Cardiac muscle cell (in vitro differentiated cells and primary cell): Measurements from ENCODE around the gene RTKN. TPM values are rescaled to one million over a fixed set of nuclear protein-coding genes. Genes with fewer than 3 reads are reported as not detected.

ENCODE experiments used
- DNase-seq, 2 donors: peaks; one replicate each; pipeline versions ENCODE4 v3.0.0 to v3.0.0-alpha.2; 2010 to 2017; ENCODE audit warnings: low read depth in 1 of 2, low spot score in 1 of 2
- H3K27ac ChIP-seq: fragments of 200-600 bp; sonication (generic); 2 replicates; pipeline ENCODE4 v1.5.1; 2016
- H3K27me3 ChIP-seq: fragments of 200-600 bp; sonication (generic); 2 replicates; pipeline ENCODE4 v1.6.0; 2016; ENCODE audit warnings: control low read depth
- H3K36me3 ChIP-seq: fragments of 200-600 bp; sonication (generic); 2 replicates; pipeline ENCODE4 v1.5.1; 2016; ENCODE audit warnings: control low read depth
- H3K4me1 ChIP-seq: fragments of 200-600 bp; sonication (generic); 2 replicates; pipeline ENCODE4 v1.8.1; 2017; ENCODE audit warnings: low read depth, mild to moderate bottlenecking, mixed run types
- H3K4me3 ChIP-seq: fragments of 200-600 bp; sonication (generic); 2 replicates; pipeline ENCODE4 v1.5.1; 2016; ENCODE audit warnings: mild to moderate bottlenecking
- H3K9me3 ChIP-seq: fragments of 200-600 bp; sonication (generic); 2 replicates; pipeline ENCODE4 v1.5.1; 2017; ENCODE audit warnings: low read depth, mild to moderate bottlenecking, control low read depth
- polyA plus RNA-seq: library from polyadenylated mRNA; unstranded; fragments of >200 nt; fragmentation: Nextera tagmentation; extraction: Ambion mirVana; gene quantifications from 2 replicates; pipeline ENCODE4 v1.2.1, GENCODE V29; 2016
- total RNA-seq: library from RNA; depleted of rRNA; stranded (reverse); fragments of >200 nt; gene quantifications from 2 replicates; pipeline ENCODE4 v1.2.3, GENCODE V29; 2016
- TF ChIP-seq, protein P1 (sequence below): IDR thresholded peaks from 2 replicates; pipeline ENCODE4 v1.5.1; 2012; ENCODE audit warnings: low read depth, mild to moderate bottlenecking, low read length

Gene RTKN
- total and polyA plus RNA-seq, 2 experiments from 2014 or later, result 53.3 to 61.7 TPM

DNA sequence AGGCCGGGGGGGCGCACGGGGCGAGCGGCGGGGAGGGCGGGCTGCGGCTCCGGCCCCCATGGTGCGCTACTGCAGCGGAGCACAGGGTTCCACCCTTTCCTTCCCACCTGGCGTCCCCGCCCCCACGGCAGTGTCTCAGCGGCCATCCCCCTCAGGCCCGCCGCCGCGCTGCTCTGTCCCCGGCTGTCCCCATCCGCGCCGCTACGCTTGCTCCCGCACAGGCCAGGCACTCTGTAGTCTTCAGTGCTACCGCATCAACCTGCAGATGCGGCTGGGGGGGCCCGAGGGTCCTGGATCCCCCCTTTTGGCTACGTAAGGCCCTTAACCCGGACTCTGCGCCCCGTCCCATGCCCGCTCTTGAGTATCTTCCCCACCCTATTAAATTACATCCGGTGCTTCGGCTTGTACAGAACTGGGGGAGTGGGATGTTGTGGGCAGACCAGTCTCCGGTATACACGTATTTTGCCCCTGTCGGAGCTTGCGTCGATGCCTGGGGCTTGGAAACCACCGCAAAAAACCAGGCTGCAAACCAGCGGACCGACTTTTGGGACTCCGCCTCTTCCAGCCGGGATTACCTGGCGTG, 15.9 kb upstream of the RTKN start:
- H3K4me1 ChIP-seq, result peaks cover 5% of the 10 kb centered on the region
- H3K9me3 ChIP-seq, result no peaks in the 10 kb centered on the region
- no peaks in the 10 kb centered on the region for H3K27me3 ChIP-seq
- peak overlapping the region; percentile 88 for H3K27ac ChIP-seq
- H3K36me3 ChIP-seq, result peaks cover 7% of the 10 kb centered on the region
- TF ChIP-seq, protein P1, sequence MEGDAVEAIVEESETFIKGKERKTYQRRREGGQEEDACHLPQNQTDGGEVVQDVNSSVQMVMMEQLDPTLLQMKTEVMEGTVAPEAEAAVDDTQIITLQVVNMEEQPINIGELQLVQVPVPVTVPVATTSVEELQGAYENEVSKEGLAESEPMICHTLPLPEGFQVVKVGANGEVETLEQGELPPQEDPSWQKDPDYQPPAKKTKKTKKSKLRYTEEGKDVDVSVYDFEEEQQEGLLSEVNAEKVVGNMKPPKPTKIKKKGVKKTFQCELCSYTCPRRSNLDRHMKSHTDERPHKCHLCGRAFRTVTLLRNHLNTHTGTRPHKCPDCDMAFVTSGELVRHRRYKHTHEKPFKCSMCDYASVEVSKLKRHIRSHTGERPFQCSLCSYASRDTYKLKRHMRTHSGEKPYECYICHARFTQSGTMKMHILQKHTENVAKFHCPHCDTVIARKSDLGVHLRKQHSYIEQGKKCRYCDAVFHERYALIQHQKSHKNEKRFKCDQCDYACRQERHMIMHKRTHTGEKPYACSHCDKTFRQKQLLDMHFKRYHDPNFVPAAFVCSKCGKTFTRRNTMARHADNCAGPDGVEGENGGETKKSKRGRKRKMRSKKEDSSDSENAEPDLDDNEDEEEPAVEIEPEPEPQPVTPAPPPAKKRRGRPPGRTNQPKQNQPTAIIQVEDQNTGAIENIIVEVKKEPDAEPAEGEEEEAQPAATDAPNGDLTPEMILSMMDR, result no peak
- peak; percentile 53 to 80 for DNase-seq
- H3K4me3 ChIP-seq, result peak overlapping the region; percentile 62

DNA sequence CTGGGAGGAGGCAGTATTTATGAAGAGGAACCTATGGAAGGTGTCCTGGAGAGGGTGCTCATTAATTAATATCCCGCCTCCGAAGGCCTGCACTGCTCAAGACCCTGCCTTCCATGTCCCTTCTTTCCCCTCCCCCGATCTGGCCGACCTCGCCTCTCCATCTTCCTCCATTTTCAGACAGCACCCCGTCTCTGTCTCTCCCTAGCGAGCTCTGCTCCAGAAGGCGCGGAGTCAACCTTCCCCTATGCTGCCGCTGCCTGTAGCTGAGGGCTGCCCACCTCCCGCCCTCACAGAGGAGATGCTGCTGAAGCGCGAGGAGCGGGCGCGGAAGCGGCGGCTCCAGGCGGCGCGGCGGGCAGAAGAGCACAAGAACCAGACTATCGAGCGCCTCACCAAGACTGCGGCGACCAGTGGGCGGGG, 15.4 kb upstream of the RTKN start:
- peaks cover 5% of the 10 kb centered on the region for H3K4me1 ChIP-seq
- H3K27ac ChIP-seq, result peak overlapping the region; percentile 88
- no peak for DNase-seq
- TF ChIP-seq, protein P1, result no peak
- no peaks in the 10 kb centered on the region for H3K27me3 ChIP-seq
- peaks cover 5% of the 10 kb centered on the region for H3K36me3 ChIP-seq
- H3K9me3 ChIP-seq, result no peaks in the 10 kb centered on the region
- peak overlapping the region; percentile 62 for H3K4me3 ChIP-seq

- TF ChIP-seq, protein P1, result no peak
- peaks cover 5% of the 10 kb centered on the region for H3K4me1 ChIP-seq
- H3K27me3 ChIP-seq, result no peaks in the 10 kb centered on the region
- no peaks in the 10 kb centered on the region for H3K9me3 ChIP-seq
- DNase-seq, result peak; percentile 96 to 99
- no peak within 1 kb of the TSS for H3K27ac ChIP-seq
- H3K4me3 ChIP-seq, result peak within 1 kb of the TSS; percentile 49
- H3K36me3 ChIP-seq, result no peaks in the 10 kb centered on the region
Observed at GRCh38 chr2:74454654-74455511, 13.1 kb upstream of the RTKN start, which contains the start of gene INO80B. INO80B (plus strand) TSS chr2:74455087; CDS start chr2:74455117, 30 bp downstream.

DNA sequence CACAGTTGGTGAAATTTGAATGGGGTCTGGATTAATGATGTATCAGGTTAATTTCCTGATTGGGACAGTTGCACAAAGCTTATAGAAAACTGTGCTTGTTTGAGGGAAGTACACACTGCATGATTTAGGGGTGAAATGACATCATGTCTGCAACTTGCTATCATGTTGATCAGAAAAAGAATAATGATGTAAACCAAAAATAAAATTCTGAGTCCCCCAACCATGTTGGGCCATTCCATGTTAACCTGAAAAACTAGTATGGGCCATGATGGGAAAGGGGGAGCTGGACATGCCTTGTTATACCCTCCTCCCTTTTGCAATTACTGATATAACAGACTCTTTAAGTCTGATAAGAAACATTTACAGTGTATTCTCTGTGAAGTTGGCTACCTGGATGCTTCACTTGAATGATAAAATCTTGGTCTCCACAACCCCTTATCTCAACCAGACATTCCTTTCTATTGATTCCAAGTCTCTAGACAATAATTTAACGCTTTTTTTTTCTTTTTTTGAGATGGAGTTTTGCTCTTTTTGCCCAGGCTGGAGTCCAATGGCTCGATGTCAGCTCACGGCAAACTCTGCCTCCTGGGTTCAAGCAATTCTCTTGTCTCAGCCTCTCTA, 8.9 kb upstream of the RTKN start:
- no peak for DNase-seq
- TF ChIP-seq, protein P1, result no peak
- no peaks in the 10 kb centered on the region for H3K36me3 ChIP-seq
- H3K4me1 ChIP-seq, result no peaks in the 10 kb centered on the region
- H3K9me3 ChIP-seq, result no peaks in the 10 kb centered on the region
- H3K27me3 ChIP-seq, result no peaks in the 10 kb centered on the region
- H3K27ac ChIP-seq, result no peak overlapping the region
- H3K4me3 ChIP-seq, result no peak overlapping the region

DNA sequence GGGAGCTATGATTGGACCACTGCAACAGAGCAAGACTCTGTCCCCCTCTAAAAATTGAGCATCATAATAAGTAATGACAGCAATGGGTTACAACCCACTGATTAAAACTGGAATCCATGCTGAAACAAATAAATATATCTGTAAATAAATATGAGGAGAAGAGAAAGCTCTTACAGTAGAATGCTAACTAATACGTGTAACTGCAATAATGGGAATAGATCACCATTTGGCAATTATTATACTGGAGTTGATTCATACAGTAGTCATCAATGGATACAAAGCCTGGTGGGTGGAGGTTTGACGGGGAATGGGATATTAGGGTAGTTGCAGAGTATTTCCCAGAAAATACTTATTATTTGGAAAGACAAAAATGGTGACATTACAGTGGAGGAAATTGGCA, 7.0 kb upstream of the RTKN start:
- Histone ChIP-seq H3K27me3 (no peaks in the 10 kb centered on the region), H3K4me3 (no peak overlapping the region), H3K27ac (no peak overlapping the region), H3K36me3 (no peaks in the 10 kb centered on the region), H3K9me3 (no peaks in the 10 kb centered on the region), H3K4me1 (no peaks in the 10 kb centered on the region)
- TF ChIP-seq, protein P1, result no peak
- no peak for DNase-seq
